Vagina (tissue), 2 donors: ENCODE results near the gene PITRM1.

ENCODE experiments used
- CTCF ChIP-seq, 3 experiments: fragments of 450-650 bp in 2 of 3; fragments of 200-600 bp in 1 of 3; sonication (generic) in 1 of 3; IDR thresholded peaks; one replicate each; pipeline ENCODE4 v1.5.1; 2017 to 2019; ENCODE audit warnings: antibody characterized with exemption in 3 of 3, mild to moderate bottlenecking in 2 of 3, moderate library complexity in 2 of 3
- POLR2A ChIP-seq, 2 donors: fragments of 450-650 bp; IDR thresholded peaks; one replicate each; pipeline ENCODE4 v1.6.1; 2017; ENCODE audit warnings: antibody characterized with exemption in 2 of 2, mild to moderate bottlenecking in 2 of 2, moderate library complexity in 2 of 2

GRCh38 chr10:3173171-3173878 is 743 bp upstream of the PITRM1 start:
- TF ChIP-seq CTCF (IDR thresholded peaks at IDR 0.05) (no peak), POLR2A (IDR thresholded peaks at IDR 0.05) (no peak)
